GM19324 (cell line): ENCODE results near the gene CNOT6.
"Not testable (repeated sequence)": the region's sequence is repeated elsewhere in the genome, so short reads cannot be mapped to it uniquely, and the experiment has no call there.

ENCODE experiments used
- ATAC-seq: cut with Tn5 transposase; IDR thresholded peaks from one replicate; pipeline ENCODE4 v1.9.1; 2021; ENCODE audit warnings: mild to moderate bottlenecking, moderate library complexity; ENCODE audit not compliant: unreplicated experiment, low FRiP score

Gene CNOT6

DNA sequence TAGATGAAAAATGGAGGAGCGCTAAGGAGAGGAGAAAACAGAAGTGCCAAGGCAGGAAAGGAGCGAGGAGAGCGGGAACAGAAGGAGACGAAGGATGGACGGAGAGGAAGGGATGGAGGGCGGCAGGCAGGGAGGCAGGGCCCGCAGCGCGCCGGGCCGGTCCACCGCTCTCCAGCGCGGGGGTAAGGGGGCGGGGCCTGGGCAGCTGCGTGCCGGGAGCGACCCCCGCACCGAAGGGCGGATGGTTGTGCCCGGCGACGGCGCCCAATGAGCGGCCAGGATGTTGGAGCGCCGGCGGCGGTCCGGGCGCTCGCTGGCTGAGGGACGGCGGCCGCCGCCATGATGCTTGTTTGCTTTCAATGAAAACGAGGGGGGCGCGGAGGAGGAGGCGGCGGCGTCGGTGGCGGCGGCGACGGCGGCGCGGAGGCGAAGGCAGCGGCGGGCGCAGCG is at the start of gene CNOT6:
CNOT6 (plus strand) TSS at position 320 of the 450 bp plus-strand sequence. CDS start 34,898 bp downstream, outside the sequence.
- peak; percentile 92 for ATAC-seq

DNA sequence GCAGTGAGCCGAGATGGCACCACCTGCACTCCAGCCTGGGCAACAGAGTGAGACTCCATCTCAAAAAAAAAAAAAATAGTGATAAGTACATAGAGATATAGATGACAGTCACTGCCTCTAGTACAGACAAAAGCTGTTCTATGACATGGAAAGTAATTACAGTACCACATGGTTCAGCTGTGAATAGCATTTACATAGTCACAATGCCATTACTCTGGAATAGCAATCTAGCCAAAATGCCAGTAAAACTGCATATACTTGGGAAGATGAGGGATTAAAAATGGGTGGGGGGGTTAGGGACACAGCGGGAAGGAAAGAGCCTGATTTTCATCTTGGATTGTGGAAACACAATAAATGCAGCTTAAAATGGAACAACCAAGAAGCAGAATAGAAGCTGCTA is 39.4 kb upstream of the CNOT6 start:
- no peak for ATAC-seq

DNA sequence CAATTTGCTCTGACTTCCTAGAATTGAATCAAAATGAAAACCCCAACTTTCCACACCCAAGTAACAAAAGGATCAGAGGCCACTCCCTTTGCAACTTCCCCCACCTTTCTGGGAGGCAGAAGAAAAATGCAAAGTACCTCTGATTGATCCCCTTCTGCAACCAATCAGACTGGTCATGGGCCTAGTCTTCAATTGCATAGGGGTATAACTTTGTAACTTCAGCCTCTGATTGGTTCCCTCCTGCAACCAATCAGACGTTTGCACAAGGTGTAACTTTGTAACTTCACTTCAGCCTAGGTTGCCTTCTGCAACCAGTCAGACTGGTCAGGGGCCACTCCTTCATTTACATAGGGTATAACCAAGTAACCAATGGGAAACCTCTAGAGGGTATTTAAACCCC is 38.3 kb upstream of the CNOT6 start:
- ATAC-seq = no peak

DNA sequence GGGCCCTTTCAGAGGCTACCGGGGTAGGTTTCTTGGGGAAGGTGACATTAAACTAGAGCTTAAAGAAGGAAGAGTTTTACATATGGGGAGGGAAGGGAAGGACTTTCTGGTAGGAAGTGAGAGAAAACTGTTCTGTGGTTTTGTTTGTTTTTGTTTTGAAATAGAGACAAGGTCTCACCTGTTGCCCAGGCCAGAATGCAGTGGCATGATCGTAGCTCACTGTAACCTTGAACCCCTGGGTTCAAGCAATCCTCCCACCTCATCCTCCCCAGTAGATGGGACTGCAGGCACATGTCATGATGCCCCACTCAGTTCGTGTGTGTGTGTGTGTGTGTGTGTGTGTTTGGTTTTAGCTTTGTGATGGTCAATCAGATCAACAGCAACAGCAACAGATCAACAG is 37.4 kb upstream of the CNOT6 start:
- no peak for ATAC-seq

DNA sequence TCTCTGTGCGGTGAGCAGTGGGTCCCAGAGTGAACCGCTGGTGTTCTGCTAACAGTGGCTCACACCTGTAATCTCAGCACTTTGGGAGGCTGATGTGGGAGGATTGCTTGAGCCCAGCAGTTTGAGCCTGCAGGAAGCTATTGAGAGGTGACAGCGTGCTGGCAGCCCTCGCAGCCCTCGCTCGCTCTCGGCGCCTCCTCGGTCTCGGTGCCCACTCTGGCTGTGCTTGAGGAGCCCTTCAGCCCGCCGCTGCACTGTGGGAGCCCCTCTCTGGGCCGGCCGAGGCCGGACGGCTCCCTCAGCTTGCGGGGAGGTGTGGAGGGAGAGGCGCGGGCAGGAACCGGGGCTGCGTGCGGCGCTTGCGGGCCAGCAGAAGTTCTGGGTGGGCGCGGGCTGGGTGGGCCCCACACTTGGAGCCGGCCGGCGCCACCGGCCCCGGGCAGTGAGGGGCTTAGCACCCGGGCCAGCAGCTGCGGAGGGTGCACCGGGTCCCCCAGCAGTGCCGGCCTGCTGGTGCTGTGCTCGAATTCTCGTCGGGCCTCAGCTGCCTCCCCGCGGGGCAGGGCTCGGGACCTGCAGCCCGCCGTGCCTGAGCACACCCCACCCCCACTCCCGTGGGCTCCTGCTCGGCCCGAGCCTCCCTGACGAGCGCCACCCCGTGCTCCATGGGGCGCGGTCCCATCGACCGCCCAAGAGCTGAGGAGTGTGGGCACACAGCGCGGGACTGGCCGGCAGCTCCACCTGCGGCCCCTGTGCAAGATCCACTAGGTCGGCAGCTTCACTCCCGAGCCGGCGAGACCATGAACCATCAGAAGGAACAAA is 35.1 kb upstream of the CNOT6 start:
- not testable (repeated sequence) for ATAC-seq

DNA sequence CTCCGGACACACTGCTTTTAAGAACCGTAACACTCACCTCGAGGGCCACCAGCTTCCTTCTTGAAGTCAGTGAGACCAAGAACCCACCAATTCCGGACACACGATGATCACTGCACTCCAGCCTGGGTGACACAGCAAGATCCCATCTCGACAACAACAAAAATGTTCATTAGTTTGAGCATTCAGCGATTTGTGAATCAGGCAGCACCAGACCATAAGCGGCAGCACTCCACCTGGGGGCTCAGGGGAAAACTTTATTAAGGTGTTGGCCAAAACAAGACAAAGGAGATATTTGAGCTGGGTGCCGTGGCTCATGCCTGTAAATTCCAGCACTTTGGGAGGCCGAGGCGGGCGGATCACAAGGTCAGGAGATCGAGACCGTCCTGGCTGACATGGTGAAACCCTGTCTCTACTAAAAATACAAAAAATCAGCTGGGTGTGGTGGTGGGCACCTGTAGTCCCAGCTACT is 34.5 kb upstream of the CNOT6 start:
- ATAC-seq = not testable (repeated sequence)

DNA sequence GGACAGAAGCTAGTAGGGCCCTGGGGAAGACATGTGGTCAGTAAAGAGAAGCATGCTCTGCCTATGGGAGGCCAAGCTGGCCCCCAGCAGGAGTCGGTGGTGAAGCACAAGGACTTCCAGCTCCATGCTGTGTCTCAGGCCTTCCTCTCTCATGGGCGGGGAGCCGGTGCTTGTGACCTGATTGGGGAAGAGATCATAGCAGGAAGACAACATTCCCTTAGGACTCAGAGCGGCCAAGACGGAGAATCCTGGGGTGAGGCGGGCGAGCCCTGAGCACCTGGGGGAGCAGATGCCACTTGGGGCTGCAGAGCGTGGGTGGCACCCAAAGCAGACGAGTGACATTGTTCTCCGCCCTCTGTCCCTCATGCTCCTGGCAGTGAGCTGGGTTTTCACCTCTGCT is 33.3 kb upstream of the CNOT6 start:
- no peak for ATAC-seq

DNA sequence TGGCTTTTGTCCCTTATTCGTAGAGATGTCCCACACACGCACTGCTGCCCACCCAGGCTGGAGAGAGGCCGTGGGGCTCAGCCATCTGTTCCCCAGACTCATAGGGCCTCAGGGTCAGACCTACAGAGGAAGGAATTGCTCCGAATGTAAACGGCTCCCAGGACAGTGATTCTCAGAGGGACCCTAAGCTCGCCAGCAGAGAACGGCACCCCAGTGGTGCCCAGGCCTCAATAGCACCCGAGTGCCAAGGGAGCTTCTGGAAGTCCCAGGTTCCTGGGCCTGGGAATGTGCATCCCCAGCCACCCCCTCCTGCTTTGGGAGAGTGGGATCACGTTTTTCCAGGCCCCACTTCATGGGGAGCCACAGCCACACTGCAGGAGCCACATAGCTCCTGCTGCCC is 32.9 kb upstream of the CNOT6 start:
- ATAC-seq = no peak

DNA sequence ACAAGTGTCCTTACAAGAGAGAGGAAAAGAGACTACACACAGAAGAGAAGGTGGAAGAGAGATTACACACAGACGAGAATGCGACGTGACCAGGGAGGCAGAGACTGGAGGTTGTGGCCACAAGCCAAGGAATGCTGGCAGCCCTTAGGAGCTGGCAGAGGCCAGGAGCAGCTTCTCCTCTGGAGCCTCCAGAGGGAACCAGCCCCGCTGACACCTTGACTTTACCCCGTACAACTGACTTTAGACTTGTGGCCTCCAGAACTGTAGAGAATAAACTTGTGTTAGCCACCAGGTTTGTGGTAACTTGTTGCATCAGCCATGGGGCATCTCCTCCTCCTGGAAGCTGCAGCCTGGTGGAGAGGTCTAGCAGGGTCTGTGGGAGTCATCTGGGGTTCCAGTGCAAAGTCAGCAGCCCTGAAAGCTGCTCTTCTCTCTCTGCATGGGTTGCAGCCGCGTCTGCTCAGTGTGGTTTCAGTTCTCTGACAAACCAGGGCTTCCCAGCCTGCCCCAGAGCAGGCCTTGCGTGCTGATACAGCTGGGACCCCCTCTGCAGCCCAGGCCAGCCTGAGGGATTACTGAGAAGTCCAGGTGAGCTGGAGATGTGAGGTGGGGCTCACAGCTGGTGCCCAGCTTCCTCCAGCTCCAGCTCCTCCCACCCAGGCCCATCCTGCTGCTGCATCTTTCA is 30.8 kb upstream of the CNOT6 start:
- ATAC-seq = no peak

DNA sequence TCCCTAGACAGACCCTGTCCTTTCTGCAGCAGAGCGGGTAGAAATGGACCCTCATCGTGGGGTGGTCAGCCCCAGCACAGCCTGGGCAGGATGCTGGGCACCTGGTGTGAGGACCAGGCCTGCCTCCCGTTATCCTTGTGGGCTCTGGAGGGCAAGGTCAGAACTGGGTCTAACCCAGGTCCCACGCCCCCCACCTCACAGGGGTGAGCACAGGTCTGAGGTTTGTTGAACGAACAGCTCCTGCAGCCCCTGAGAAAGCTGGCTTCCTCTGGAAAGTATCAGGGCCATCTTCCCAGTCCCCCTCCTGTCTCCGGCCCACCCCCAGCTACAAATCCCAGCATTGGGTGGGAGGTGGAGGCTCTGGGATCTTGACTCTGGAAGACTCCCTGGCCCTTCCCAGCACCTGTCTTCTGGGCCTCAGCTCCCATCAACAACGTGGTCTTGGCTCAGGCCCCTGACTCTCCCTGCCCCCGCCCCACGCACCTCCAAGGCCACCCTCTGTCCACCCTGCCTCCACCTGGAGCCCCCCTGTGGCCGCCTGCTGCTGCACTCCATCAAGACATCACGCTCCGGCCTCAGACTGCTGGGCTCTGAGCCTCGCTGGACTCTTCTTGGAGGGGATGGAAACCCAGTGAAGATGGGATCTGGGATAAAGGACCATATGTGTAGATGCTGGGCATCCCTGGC is 30.1 kb upstream of the CNOT6 start:
- no peak for ATAC-seq

DNA sequence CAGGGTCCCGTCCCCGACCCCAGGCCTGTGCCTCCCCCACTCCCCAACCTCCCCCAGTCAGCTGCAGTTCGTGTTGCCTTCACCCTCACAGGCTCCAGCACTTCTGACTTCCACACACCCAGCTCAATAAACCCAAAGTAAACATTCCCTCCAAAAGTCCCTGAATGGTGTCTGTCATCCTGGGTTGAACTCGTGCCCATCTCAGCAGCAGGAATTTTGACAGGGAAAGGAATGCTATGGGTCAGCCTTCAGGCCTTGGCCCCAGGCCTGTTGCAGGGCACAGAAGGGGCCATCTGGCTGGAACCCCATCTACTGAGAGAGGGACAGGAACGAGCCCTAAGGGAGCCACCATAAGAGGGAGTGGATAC is 29.6 kb upstream of the CNOT6 start:
- ATAC-seq = no peak

DNA sequence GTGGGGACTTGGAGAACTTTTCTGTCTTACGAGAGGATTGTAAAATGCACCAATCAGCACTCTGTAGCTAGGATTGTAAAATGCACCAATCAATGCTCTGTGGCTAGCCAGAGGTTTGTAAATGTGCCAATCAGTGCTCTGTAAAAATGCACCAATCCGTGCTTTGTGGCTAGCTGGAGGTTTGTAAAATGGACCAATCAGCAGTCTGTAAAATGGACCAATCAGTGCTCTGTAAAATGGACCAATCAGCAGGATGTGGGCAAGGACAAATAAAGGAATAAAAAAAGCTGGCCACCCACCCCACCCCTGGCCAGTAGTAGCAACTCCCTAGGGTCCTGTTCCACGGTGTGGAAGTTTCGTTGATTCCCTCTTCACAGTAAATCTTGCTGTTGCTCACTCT is 29.1 kb upstream of the CNOT6 start:
- not testable (repeated sequence) for ATAC-seq

DNA sequence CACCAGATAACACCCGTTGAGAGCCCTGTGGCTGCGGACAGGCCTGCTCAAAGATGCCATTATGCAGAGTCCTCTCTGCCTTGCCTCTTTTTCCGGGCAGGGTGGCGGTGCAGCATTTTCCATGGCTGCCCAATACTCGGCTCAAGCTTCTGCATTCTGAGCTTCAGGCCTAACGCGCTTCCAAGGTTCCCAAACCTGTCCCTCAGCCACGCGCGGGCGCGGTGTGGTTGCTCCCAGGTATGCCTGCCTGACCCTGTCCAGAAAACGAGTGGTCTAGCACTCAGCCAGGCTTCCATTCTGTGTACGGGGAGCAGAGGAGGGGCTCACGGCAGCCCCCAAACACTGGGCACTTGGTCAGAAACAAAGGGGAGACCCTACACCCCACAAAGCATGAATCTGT is 27.9 kb upstream of the CNOT6 start:
- ATAC-seq = no peak

DNA sequence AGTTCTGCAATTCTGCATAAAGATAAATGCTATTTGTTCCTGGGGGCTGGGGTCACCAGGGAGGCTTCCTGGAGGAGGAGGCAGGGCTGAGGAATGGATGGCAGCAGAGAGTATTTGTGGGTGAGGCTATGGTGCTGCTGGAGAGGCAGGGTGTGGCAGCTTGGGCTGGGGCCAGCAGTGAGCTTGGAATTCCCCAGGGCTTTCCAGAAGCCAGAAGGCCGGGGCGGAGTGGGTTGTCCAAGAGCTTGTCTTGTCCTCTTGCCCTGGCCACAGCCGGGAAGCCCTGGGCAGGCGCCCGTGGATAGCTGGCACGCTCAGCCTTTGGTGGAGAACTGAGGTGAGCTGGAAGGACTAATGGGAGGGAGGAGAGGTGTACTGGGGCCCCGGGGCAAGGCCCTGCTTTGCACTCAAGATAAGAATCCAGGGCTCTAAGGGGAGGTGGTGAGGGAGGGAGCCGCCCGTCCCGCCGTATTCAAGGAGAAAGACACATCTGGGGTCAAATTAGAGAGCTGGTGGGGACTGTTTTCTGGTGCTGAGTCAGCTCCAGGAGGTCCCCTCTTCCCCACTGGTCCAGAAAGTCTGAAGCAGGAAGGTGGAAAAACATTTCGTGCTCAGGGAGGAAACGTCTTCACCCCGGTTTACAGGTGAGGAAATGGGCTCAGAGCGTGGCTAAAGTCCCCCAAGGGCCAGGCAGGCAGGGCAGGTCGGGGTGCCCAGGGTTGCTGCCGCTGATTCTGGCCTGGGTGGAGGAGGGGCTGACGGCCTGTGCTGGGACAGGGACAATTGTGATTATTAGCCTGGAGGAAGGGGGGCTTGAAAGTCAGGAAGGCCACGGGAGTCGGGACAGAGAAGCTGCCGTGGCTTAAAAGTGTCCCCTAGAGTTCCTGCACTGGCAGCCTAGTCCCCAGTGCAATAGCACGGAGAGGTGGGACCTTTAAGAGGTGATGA is 26.9 kb upstream of the CNOT6 start:
- ATAC-seq = no peak

DNA sequence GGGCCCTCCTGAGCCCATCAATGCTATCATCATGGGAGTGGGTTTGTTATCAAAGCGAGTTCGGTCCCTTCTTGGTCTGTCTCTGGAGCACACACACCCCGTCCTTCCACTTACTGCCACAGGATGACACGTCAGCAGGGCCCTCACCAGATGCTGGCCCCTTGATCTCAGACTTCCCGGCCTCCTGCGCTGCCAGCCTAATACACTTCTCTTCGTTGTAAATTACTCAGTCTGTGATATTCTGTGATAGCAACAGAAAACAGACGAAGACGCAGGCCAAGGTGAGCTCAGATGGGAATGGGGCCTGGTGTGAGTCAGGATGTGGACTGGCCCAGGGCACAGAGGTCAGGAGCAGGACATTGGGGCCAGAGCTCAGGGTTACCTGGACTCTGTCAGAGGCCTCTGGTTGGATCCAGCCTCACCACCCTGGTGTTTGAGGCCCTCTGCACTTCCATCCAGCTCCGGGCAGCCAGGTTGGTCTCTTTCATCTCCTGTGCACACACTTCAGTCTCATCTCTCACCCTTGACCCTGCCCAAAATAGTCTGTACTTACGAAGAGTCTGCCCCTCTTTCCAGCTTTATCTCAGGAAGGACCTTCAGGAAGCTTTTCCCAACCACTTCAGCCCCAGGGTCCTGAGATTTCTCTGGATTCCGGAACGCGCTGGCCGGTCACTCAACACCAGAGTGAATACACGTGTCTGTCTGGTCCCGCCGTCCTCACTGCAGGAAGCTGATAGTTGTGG is 26.0 kb upstream of the CNOT6 start:
- no peak for ATAC-seq

DNA sequence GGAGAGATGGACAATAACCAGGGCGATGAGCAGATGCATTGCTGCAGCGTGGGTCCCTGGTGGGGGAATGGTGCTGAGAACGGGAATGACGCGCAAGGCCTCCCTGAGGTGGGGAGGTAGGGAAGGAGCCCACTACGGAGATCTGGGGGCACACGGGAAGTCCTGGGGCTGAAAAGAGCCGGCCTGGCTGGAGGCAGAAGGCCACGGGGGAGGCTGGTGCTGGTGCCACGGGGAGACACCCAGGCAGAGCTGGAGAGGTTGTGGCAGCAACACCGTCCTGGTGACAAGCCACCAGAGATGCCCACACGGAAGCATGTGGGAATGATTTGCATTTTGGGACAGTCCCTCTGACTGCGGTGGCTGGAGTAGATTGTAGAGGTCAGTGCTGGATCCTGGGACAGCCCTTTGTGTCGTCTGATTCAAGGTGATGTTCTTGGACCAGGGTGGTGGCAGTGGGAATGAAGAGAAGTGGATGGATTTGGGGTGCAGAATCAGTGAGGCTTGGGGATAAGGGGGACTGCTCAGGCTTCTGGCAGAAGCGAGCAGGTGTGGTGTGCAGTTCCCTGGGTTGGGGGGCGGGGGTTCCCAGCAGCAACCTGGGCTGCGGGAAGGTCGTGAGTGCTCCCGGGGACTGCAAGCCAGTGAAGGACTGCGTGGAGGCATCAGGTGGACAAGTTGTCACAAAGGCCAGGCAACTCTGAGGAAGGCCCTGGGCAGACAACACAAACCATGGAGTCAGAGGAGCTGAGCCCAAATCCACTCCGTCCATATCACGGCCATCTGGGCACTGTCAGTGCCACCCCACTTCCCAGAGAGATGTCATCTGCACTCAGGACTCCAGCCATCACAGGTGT is 25.2 kb upstream of the CNOT6 start:
- ATAC-seq = no peak

DNA sequence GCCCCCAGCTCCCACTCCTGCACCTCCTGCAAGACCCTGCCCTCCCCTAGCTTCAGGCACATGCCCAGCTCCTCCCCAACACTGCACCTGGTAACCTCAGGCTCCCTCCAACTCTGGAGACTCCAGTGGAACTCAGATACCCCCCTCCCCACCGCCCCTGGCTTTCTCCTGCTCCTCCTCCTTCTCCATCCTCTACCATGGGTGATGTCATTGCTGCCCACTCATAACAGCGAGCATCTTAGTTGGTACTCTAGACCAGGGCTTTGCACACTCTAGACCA is 24.7 kb upstream of the CNOT6 start:
- ATAC-seq = no peak

DNA sequence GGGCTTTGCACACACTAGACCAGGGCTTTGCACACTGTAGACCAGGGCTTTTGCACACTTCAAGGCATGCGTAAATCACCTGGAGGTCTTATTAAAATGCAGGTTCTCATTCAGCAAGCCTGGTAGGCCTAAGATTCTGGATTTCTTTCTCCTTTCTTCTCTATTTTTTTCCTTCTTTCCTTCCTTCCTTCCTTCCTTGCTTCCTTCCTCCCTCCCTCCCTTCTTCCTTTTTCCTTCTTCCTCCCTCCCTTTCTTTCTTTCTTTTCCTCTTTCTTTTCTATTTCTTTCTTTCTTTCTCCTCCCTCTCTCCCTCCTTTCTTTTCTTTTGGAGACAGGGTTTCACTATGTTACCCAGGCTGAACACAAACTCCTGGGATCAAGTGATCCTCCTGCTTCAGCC is 24.3 kb upstream of the CNOT6 start:
- ATAC-seq = no peak

DNA sequence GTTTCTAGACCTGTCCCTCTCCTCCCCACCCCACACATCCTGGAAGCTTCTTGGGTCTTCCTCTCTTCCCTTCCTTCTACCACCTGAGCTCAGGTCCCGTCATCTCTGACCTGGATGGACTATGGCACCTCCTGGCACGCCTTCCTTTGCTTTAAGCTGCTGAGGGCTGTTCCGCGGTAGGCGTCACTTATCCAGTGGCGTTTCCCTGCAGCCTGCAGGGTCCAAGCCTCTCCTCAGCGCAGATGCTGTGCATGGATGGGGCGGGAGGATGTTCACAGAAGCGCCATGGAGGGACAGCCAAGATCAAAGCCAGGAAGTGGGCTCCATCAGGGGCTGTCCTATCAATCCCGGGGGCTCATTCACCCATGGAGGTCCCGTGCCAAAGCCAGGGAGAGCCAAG is 23.8 kb upstream of the CNOT6 start:
- no peak for ATAC-seq
